ENCODE data around the gene TP53.

GRCh38 chr17:7626307-7626706, 61.0 kb downstream of the TP53 start:
- no peak for TF ChIP-seq CTCF (conservative IDR thresholded peaks at IDR 0.05; ENCODE audit: low read length)
- TF ChIP-seq EZH2phosphoT487 (IDR thresholded peaks at IDR 0.05; ENCODE audit: borderline replicate concordance), result no peak
